GM21825 (cell line): ENCODE results near the gene GABRQ.
"Not testable (repeated sequence)": the region's sequence is repeated elsewhere in the genome, so short reads cannot be mapped to it uniquely, and the experiment has no call there.

Experiments
- ATAC-seq: cut with Tn5 transposase; IDR thresholded peaks from one replicate; pipeline ENCODE4 v1.9.1; 2021; ENCODE audit warnings: mild to moderate bottlenecking, moderate library complexity; ENCODE audit not compliant: unreplicated experiment

Gene GABRQ

DNA sequence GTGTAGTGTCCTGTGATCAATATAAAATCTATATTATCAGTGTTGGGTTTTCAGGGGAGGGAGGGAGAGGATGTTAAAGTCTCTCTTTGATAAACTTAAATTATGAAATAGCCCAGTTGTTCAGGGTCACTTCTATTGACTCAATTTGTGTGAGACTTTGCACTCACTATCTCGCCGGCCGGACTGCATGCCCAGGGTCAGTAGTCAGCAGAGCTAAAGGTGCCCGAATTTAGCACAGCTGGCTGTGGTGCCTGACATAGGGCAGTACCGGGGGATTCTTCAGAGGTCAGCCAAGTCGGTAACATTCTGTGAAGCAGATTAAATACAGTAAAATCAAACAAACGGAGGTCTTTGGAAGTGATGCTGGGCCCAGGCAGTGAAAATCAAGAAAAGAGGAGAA, 19.2 kb downstream of the GABRQ start:
- no peak for ATAC-seq

DNA sequence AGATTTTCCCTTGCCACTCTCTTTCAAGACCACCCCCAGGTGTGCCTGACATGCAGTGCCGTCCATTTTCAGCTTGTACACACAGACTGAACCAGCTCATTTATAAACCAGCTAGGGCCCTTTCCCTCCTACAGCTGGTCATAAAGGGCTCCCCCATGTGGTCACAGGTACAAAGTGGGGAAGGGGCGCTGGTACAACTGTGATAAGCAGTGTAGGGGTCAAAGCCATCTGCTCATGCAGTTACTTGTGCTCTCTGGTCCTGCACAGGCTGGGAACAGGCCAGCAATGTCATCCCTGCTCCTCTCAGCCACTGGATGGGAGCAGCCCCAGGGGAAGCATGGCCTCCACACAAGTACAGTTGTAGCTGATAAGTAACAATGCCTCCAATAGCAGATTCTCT, 20.6 kb downstream of the GABRQ start:
- no peak for ATAC-seq

DNA sequence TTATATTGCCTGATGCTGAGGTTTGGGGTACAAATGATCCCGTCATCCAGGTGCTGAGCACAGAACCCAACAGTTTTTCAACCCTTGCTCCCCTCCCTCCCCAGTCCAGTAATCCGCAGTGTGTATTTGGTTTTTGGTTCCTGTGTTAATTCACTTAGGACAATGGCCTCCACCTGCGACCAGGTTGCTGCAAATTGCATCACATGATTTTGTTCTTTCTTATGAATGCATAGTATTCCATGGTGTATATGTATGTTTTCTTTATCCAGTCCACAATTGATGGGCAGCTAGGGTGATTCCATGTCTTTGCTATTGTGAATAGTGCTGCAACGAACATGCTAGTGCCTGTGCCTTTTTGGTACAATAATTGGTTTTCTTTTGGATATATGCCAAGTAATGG, 25.4 kb downstream of the GABRQ start:
- ATAC-seq: no peak

DNA sequence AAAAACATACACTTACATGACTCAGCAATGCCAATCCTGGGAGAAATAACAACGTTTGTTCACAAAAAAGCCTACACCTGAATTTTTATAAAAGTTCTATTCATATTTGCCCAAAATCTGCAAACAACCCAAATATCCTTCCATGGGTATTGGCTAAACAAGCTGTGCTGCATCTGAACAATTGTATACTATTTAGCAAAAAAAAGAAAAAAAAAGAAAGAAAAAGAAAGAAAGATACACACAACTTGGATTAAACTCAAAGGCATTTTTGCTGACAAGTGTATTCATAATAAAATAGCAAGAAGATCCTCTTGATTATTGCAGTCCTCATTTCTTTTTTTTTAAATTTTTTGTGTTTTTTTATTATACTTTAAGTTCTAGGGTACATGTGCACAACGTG, 36.4 kb downstream of the GABRQ start:
- ATAC-seq: no peak

DNA sequence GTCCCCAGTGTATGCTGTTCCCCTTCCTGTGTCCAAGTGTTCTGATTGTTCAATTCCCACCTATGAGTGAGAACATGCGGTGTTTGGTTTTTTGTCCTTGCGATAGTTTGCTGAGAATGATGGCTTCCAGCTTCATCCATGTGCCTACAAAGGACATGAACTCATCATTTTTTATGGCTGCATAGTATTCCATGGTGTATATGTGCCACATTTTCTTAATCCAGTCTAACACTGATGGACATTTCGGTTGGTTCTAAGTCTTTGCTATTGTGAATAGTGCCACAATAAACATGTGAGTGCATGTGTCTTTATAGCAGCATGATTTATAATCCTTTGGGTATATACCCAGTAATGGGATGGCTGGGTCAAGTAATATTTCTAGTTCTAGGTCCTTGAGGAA, 37.0 kb downstream of the GABRQ start:
- ATAC-seq: not testable (repeated sequence)

DNA sequence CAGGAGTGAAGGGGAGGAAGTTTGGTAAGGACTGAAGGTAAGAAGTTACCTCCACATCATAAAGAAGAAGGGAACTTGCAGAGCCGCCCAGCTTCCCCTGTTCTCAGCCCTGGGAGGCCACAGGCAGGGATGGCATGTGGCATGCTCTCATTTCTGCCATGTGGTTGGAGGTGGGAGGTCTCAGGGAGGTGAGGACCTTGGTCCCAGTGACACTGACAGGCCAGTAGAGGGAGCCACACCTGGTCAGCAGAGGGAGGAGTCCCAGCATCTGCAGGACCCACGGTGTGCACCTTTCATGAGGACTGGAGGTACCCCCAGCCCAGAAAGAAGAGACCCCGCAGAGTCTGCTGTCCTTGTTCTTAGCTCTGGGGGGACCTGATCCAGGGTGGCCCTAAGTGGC, 43.3 kb downstream of the GABRQ start:
- ATAC-seq: peak; percentile 67

DNA sequence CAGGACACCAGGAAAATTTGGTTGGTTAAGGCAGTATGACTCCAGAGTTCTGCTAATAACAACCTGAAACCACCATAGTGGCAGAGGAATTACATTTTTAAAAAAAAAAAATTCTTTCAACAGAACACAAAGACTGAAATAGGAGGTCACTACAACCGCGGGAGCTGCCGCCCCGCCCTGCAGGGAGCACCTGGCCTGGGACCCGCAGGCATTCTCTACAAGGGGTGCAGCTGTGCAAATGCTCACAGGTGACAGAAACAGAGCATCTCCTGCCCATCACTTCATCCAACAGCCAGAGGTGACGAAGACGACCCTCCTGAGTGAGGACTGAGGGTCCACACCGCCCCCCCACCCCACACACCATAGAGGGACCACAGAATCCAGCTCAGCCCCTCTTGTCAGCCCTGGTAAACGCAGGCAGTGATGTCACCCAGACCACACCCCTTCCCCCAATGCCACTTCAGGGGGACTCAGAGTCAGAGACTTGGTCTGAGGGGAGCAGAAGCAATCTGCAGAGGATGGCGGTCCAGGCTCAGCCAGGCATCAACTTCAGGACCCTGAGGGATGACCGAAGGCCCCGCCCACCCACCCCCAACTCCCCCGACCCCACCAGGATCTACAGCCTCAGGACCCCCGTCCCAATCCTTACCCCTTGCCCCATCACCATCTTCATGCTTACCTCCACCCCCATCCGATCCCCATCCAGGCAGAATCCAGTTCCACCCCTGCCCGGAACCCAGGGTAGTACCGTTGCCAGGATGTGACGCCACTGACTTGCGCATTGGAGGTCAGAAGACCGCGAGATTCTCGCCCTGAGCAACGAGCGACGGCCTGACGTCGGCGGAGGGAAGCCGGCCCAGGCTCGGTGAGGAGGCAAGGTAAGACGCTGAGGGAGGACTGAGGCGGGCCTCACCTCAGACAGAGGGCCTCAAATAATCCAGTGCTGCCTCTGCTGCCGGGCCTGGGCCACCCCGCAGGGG, 60.5 kb downstream of the GABRQ start, which contains the start of gene MAGEA3:
TSS of gene MAGEA3 (plus strand) at position 843 of the 980 bp plus-strand sequence. CDS start 2,039 bp downstream, outside the sequence.
- ATAC-seq: not testable (repeated sequence)

DNA sequence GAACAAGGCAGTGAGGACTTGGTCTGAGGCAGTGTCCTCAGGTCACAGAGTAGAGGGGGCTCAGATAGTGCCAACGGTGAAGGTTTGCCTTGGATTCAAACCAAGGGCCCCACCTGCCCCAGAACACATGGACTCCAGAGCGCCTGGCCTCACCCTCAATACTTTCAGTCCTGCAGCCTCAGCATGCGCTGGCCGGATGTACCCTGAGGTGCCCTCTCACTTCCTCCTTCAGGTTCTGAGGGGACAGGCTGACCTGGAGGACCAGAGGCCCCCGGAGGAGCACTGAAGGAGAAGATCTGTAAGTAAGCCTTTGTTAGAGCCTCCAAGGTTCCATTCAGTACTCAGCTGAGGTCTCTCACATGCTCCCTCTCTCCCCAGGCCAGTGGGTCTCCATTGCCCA, 62.7 kb downstream of the GABRQ start:
- ATAC-seq: not testable (repeated sequence)

DNA sequence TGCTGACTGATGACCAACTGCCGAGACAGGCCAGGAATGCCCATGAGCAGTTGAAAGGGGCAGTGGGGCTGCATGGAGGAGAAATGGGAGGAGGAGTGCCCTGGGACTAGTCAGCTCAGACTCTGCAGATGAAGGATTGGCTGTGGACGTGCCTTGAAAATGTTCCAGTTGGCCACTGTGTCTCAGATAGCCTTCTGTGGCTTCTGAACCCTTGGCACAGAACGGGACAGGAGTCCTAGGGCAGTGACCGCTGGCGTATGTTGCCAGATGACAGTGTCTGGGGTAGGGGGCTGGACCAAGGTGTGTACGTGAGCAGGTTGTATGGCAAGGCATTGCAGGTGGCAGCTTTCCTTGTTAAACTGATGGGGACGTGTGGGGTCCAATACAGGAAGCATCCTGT, 68.8 kb downstream of the GABRQ start:
- not testable (repeated sequence) for ATAC-seq
